GM12801 (cell line): ENCODE measurements around the gene MKNK2.

Experiments used
- TF ChIP-seq, protein P1 (sequence below): IDR thresholded peaks from one replicate; pipeline ENCODE4 v1.5.1; 2011; ENCODE audit warnings: control low read depth; ENCODE audit not compliant: insufficient read length; ENCODE audit errors: extremely low read depth

Gene MKNK2

DNA sequence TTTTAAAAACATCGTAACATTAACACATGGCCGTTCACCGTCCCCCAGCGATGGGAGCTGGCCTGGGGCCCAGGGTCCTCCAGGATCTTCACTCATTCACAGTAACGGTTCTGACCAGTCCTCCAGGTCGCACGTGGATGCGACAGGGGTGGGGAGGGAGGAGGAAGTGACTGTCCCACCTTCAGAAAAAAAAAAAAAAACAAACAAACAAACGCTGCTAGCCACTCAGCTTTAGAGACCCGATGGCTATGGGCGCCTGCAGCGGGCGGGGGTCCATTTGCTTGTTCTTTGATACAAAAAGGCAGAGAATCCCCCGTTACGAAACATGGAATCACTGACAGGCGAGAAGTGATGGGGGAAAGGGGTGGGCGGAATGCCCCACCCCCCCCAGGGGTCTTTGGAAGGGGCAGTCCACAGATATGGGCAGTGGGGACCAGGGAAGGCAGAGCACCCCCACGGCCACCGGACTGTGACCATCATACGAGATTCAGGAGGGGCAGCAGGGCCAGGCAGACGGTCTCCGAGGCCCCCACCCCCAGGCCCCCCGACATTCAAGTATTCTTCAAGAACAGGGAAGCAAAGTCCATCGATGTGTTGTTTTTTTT lies 13.3 kb downstream of the MKNK2 start:
- TF ChIP-seq, protein P1, sequence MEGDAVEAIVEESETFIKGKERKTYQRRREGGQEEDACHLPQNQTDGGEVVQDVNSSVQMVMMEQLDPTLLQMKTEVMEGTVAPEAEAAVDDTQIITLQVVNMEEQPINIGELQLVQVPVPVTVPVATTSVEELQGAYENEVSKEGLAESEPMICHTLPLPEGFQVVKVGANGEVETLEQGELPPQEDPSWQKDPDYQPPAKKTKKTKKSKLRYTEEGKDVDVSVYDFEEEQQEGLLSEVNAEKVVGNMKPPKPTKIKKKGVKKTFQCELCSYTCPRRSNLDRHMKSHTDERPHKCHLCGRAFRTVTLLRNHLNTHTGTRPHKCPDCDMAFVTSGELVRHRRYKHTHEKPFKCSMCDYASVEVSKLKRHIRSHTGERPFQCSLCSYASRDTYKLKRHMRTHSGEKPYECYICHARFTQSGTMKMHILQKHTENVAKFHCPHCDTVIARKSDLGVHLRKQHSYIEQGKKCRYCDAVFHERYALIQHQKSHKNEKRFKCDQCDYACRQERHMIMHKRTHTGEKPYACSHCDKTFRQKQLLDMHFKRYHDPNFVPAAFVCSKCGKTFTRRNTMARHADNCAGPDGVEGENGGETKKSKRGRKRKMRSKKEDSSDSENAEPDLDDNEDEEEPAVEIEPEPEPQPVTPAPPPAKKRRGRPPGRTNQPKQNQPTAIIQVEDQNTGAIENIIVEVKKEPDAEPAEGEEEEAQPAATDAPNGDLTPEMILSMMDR, result no peak

DNA sequence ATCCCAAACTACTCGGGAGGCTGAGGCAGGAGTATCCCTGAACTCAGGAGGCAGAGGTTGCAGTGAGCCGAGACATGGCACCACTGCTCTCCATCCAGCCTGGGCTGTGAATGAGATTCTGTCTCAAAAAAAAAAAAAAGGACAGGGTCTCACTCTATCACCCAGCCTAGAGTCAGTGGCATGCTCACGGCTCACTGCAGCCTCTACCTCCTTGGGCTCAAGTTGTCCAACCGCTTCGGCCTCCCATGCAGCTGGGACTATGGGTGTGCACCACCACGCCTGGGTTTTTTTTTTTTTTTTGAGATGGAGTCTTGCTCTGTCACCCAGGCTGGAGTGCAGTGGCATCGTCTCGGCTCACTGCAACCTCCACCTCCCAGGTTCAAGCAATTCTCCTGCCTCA lies 14.6 kb downstream of the MKNK2 start:
- TF ChIP-seq, protein P1, result no peak

DNA sequence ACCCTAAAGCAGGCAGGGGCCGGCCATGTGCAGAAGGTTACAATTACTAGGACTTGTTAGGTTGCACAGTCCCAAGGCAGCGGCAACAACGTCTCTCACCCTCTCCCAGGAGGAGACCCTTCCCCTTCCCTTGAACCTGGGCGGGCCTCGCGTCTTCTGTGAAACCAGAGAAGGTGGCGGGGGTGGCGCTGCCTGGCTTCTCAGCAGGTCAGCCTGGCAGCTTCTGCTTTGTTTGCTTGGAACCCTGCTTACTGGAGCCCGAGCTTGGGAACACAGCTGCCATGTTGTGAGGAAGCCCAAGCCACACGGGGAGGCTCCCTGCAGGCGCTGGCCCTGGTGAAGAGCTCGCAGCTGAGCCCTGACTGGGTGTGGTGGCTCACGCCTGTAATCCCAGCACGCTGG lies 15.5 kb downstream of the MKNK2 start:
- TF ChIP-seq, protein P1, result no peak

DNA sequence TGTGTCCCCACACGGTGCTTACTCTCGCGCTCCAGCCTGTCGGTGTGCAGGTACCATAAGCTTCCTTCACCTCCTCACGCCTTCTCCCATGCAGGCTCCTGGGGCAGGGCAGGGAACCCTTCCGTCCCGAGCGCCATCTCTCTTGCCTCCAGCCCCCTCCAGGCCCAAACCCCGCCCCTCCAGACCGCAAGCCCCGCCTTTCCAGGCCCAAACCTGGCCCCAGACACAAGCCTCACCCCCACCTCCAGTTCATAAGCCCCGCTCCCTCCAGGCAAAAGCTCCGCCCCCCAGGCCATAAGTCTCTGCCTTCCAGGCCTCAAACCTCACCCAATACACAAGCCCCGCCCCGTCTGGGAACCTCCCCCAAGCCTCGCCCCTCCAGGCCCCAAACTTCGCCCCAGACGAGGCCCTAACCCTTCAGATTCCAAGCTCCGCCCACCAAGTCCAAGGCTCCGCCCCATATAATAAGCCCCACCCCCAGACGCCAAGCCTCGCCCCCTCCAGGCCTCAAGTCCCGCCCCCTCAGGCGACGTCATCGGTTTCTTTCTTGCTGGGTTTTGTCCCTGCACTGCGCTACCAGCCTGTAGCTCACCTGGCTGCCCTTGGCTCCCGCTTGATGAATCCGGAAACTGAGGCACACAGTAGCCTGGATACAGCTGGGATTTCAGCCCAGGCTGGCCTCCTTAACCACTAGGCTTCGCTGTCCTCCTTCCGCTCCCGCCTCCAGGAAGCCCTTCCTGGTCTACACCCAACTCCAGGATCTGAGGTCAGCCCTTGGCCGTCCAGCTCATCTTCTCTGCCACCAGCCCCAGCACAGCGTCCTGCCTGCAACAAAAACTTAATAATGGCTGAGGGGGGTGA lies 16.1 kb downstream of the MKNK2 start:
- TF ChIP-seq, protein P1, result no peak

DNA sequence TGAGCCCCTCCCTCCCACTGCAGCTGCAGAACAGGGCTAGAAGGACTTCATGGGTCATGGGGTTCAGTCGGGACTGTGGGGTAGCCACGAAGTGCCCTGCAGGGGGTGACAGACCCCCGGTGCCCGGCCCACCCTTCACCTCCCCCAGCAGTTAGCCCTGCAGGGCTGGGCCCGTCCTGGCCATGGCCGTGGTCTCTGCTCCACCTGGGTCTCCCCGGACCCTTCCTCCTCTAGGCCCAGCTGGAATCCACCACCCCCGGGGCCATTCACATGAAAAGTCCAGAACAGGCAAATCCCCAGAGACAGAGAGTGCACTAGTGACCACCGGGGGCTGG lies 17.3 kb downstream of the MKNK2 start:
- TF ChIP-seq, protein P1, result no peak

DNA sequence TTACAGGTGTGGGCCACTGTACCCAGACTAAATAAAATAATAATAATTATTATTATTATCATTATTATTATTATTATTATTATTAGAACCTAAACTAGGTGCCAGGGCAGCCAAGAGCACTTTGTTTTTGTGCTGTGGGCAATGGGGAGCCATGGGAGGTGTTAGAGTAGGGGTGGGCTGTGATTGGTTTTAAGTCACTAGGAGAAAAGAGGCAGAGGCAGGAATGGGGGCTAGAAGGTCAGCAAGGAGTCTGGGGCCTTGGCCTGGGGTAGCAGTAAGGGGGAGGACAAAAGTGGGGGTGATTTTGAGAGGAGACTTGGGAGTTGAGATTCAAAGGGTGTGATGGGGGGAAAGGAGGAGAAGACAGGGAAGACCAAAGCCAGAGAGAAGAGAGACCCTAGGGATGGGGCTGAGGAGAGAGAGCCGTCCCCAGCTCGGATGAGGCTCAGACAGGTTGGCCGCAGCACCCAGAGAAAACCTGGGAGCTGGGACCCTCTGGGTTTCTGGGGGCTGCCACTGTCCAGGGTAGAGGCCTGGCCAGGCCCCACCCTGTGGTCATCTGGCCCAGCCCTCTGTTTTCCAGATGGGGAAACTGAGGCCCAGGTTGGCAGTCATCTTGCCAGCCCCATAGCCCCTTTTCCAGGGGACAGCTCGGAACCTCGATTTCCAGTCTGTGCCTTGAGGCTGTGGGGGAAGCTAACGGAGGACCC lies 17.8 kb downstream of the MKNK2 start:
- TF ChIP-seq, protein P1, result no peak

DNA sequence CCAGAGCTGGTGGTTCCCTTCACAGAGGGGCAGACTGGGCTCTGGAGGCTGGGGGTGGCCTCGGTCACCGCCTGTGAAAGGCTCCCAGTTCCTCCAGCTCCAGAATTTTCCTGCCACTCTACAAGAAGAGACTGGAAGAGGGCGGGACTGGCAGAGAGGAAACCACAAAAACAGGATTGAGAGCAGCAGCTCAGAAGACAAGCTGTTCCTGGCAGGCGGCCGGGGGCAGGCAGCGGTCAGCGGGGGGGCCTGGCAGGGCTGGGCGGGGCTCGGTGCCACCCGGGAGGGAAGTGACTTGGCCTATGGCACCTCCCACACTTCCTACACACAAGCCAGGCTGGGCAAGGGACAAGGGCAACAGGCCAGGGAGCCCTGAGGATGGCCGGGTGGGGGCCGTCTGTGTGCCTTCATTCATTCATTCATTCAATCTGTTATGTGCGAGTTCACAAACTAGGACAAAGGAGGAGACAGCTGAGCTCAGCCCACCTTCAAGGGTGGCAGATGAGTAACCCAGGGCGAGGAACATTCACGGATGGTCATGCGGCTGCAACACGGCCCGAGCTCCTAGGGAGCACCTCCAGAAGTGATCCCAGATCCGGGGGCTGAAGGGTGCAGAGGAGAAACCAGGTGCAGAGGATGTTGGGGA lies 18.6 kb downstream of the MKNK2 start:
- TF ChIP-seq, protein P1, result no peak
